ENCODE results near the gene MTRFR. TPM values are rescaled to one million over a fixed set of nuclear protein-coding genes. Genes with fewer than 3 reads are reported as not detected.

Gene MTRFR
- total RNA-seq, 1 donor from 2014 or later = 12.7 TPM

- Histone ChIP-seq H3K9me3 (no peaks in the 10 kb centered on the region), H3K36me3 (peaks cover 34% of the 10 kb centered on the region), H3K27me3 (ENCODE audit: low read depth) (no peaks in the 10 kb centered on the region), H3K27ac (peak overlapping the region; percentile 3), H3K4me1 (peaks cover under 1% of the 10 kb centered on the region), H3K4me3 (no peak overlapping the region)
- ATAC-seq (peak; percentile 32 to 37), DNase-seq (no peak)
- intact Hi-C loops (cut with DNase I) = no loop called here
- TF ChIP-seq CTCF (IDR thresholded peaks at IDR 0.05) = no peak
Measured at GRCh38 chr12:123223241-123223668, 10.0 kb upstream of the MTRFR start.

GRCh38 chr12:123225443-123225842, 7.8 kb upstream of the MTRFR start:
- no peaks in the 10 kb centered on the region for H3K9me3 ChIP-seq
- TF ChIP-seq CTCF (IDR thresholded peaks at IDR 0.05) = no peak
- DNase-seq (no peak), ATAC-seq (no peak)
- intact Hi-C loops (cut with DNase I) = no loop called here
- H3K27ac ChIP-seq = no peak overlapping the region
- H3K27me3 ChIP-seq (ENCODE audit: low read depth) = no peaks in the 10 kb centered on the region
- H3K4me3 ChIP-seq = no peak overlapping the region
- H3K36me3 ChIP-seq = peaks cover 28% of the 10 kb centered on the region
- peaks cover 10% of the 10 kb centered on the region for H3K4me1 ChIP-seq

GRCh38 chr12:123227581-123228258, 5.5 kb upstream of the MTRFR start:
- no peak for DNase-seq
- TF ChIP-seq CTCF (IDR thresholded peaks at IDR 0.05) = no peak
- H3K4me1 ChIP-seq = peaks cover 19% of the 10 kb centered on the region
- H3K27me3 ChIP-seq (ENCODE audit: low read depth) = no peaks in the 10 kb centered on the region
- intact Hi-C loops (cut with DNase I) = no loop called here
- H3K4me3 ChIP-seq = no peak overlapping the region
- H3K9me3 ChIP-seq = no peaks in the 10 kb centered on the region
- H3K36me3 ChIP-seq = peaks cover 6% of the 10 kb centered on the region
- H3K27ac ChIP-seq = no peak overlapping the region
- ATAC-seq = no peak

- Histone ChIP-seq H3K4me3 (no peak overlapping the region), H3K9me3 (no peaks in the 10 kb centered on the region), H3K4me1 (peaks cover 21% of the 10 kb centered on the region), H3K27ac (no peak overlapping the region), H3K36me3 (peaks cover 5% of the 10 kb centered on the region), H3K27me3 (ENCODE audit: low read depth) (no peaks in the 10 kb centered on the region)
- ATAC-seq (no peak), DNase-seq (no peak)
- TF ChIP-seq CTCF (IDR thresholded peaks at IDR 0.05) = no peak
- intact Hi-C loops (cut with DNase I) = no loop called here
Measured at GRCh38 chr12:123229051-123229450, 4.2 kb upstream of the MTRFR start.

- ATAC-seq = no peak
- H3K4me3 ChIP-seq = peak overlapping the region; percentile 93
- no peaks in the 10 kb centered on the region for H3K9me3 ChIP-seq
- peak overlapping the region; percentile 90 for H3K27ac ChIP-seq
- peaks cover 44% of the 10 kb centered on the region for H3K4me1 ChIP-seq
- peaks cover 5% of the 10 kb centered on the region for H3K36me3 ChIP-seq
- no peaks in the 10 kb centered on the region for H3K27me3 ChIP-seq (ENCODE audit: low read depth)
- TF ChIP-seq CTCF (IDR thresholded peaks at IDR 0.05) = no peak
- DNase-seq = no peak
- intact Hi-C loops (cut with DNase I) = no loop called here
Measured at GRCh38 chr12:123231931-123232330, 1.3 kb upstream of the MTRFR start.
